ENCODE results near the gene CHN2.

The CHN2 gene

DNA sequence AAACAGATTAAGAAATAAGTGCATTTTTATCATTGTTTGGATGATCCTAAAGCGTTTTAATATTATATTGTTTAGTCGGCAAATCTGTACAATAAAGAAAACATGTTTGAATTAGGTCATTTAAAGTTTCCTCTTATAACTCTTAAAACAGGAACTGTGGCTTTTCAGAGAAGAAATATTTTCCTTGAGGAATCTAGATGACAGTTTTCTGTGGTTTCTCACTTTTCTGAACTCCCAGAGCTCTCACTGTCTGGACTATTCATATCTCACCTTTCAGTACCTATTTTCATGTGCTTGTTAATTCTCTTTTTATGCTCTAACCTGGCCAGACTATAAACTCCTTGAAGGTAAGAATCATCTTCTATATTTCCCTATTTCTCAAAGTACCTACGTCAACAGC is 135.1 kb downstream of the CHN2 start:
- no peaks in the 10 kb centered on the region for H3K9me3 ChIP-seq (ENCODE audit: insufficient read depth, low read length)
- H3K9ac ChIP-seq (ENCODE audit: low read length): no peak overlapping the region
- no peaks in the 10 kb centered on the region for H3F3A ChIP-seq (ENCODE audit: insufficient read depth)
- no peak overlapping the region for H2AFZ ChIP-seq (ENCODE audit: low read depth, low read length, severe bottlenecking)
- H3K79me2 ChIP-seq (ENCODE audit: insufficient read depth, low read length): no peaks in the 10 kb centered on the region
- H3K4me3 ChIP-seq (ENCODE audit: insufficient read depth, low read length, poor library complexity, severe bottlenecking): no peak overlapping the region
- H3K9me2 ChIP-seq (replicated peaks; ENCODE audit: insufficient read depth, low read length): no peaks in the 10 kb centered on the region
- H3K36me3 ChIP-seq (ENCODE audit: low read length): no peaks in the 10 kb centered on the region
- no peaks in the 10 kb centered on the region for H3K27me3 ChIP-seq (ENCODE audit: low read length)
- H3K27ac ChIP-seq (ENCODE audit: low read depth, low read length): no peak overlapping the region
- H3K4me2 ChIP-seq (ENCODE audit: low read depth, low read length, poor library complexity, severe bottlenecking): no peak overlapping the region
- TF ChIP-seq, protein P1, sequence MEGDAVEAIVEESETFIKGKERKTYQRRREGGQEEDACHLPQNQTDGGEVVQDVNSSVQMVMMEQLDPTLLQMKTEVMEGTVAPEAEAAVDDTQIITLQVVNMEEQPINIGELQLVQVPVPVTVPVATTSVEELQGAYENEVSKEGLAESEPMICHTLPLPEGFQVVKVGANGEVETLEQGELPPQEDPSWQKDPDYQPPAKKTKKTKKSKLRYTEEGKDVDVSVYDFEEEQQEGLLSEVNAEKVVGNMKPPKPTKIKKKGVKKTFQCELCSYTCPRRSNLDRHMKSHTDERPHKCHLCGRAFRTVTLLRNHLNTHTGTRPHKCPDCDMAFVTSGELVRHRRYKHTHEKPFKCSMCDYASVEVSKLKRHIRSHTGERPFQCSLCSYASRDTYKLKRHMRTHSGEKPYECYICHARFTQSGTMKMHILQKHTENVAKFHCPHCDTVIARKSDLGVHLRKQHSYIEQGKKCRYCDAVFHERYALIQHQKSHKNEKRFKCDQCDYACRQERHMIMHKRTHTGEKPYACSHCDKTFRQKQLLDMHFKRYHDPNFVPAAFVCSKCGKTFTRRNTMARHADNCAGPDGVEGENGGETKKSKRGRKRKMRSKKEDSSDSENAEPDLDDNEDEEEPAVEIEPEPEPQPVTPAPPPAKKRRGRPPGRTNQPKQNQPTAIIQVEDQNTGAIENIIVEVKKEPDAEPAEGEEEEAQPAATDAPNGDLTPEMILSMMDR (IDR thresholded peaks at IDR 0.05; ENCODE audit: insufficient read depth, low read length, poor library complexity, severe bottlenecking): no peak
- TF ChIP-seq EZH2phosphoT487 (conservative IDR thresholded peaks at IDR 0.05; ENCODE audit: low read length): no peak
- no peaks in the 10 kb centered on the region for H4K20me1 ChIP-seq (ENCODE audit: low read depth, low read length)

DNA sequence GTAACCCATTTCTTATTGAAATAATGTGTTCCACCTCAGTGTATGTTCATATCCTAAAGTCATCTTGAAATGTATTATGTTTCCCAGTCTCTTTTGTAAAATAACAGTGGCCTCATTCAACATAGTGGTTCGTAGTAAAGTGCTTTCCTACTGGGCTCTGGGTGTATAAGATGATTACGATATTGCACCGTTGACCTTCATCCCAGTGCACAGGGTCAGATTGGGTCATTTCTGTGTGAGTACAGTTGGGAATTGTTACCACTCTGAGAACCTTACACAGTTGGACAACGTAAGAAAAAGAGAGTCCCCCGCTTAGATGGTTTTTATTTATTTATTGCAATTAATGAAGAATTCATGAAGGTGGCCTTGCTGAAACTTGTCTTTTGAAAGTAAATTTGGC is 135.6 kb downstream of the CHN2 start:
- H3K36me3 ChIP-seq (ENCODE audit: low read length): no peaks in the 10 kb centered on the region
- no peaks in the 10 kb centered on the region for H3F3A ChIP-seq (ENCODE audit: insufficient read depth)
- no peaks in the 10 kb centered on the region for H3K79me2 ChIP-seq (ENCODE audit: insufficient read depth, low read length)
- no peak for TF ChIP-seq EZH2phosphoT487 (conservative IDR thresholded peaks at IDR 0.05; ENCODE audit: low read length)
- TF ChIP-seq, protein P1 (IDR thresholded peaks at IDR 0.05; ENCODE audit: insufficient read depth, low read length, poor library complexity, severe bottlenecking): no peak
- H3K9ac ChIP-seq (ENCODE audit: low read length): no peak overlapping the region
- no peak overlapping the region for H2AFZ ChIP-seq (ENCODE audit: low read depth, low read length, severe bottlenecking)
- no peaks in the 10 kb centered on the region for H4K20me1 ChIP-seq (ENCODE audit: low read depth, low read length)
- no peaks in the 10 kb centered on the region for H3K27me3 ChIP-seq (ENCODE audit: low read length)
- no peak overlapping the region for H3K4me3 ChIP-seq (ENCODE audit: insufficient read depth, low read length, poor library complexity, severe bottlenecking)
- H3K4me2 ChIP-seq (ENCODE audit: low read depth, low read length, poor library complexity, severe bottlenecking): no peak overlapping the region
- H3K9me2 ChIP-seq (replicated peaks; ENCODE audit: insufficient read depth, low read length): no peaks in the 10 kb centered on the region
- H3K27ac ChIP-seq (ENCODE audit: low read depth, low read length): no peak overlapping the region
- no peaks in the 10 kb centered on the region for H3K9me3 ChIP-seq (ENCODE audit: insufficient read depth, low read length)

GRCh38 chr7:29331163-29331562 is 136.6 kb downstream of the CHN2 start:
- H3K4me2 ChIP-seq (ENCODE audit: low read depth, low read length, poor library complexity, severe bottlenecking): no peak overlapping the region
- no peaks in the 10 kb centered on the region for H3K9me3 ChIP-seq (ENCODE audit: insufficient read depth, low read length)
- no peak overlapping the region for H2AFZ ChIP-seq (ENCODE audit: low read depth, low read length, severe bottlenecking)
- no peaks in the 10 kb centered on the region for H3K27me3 ChIP-seq (ENCODE audit: low read length)
- no peak overlapping the region for H3K27ac ChIP-seq (ENCODE audit: low read depth, low read length)
- no peaks in the 10 kb centered on the region for H4K20me1 ChIP-seq (ENCODE audit: low read depth, low read length)
- no peaks in the 10 kb centered on the region for H3K79me2 ChIP-seq (ENCODE audit: insufficient read depth, low read length)
- TF ChIP-seq EZH2phosphoT487 (conservative IDR thresholded peaks at IDR 0.05; ENCODE audit: low read length): no peak
- TF ChIP-seq, protein P1 (IDR thresholded peaks at IDR 0.05; ENCODE audit: insufficient read depth, low read length, poor library complexity, severe bottlenecking): no peak
- no peaks in the 10 kb centered on the region for H3K36me3 ChIP-seq (ENCODE audit: low read length)
- no peak overlapping the region for H3K4me3 ChIP-seq (ENCODE audit: insufficient read depth, low read length, poor library complexity, severe bottlenecking)
- H3F3A ChIP-seq (ENCODE audit: insufficient read depth): no peaks in the 10 kb centered on the region
- H3K9me2 ChIP-seq (replicated peaks; ENCODE audit: insufficient read depth, low read length): no peaks in the 10 kb centered on the region
- H3K9ac ChIP-seq (ENCODE audit: low read length): no peak overlapping the region
